Neutrophil (primary cell): ENCODE data around the gene CETN1.

Source experiments
- H3K27ac ChIP-seq: fragments of 200-600 bp; sonication (generic); 2 replicates; pipeline ENCODE4 v1.5.1; 2016; ENCODE audit warnings: mild to moderate bottlenecking, moderate library complexity
- H3K27me3 ChIP-seq: fragments of 200-600 bp; sonication (generic); 2 replicates; pipeline ENCODE4 v1.6.0; 2016; ENCODE audit warnings: mild to moderate bottlenecking
- H3K36me3 ChIP-seq: fragments of 200-600 bp; sonication (generic); 2 replicates; pipeline ENCODE4 v1.5.1; 2017
- H3K4me1 ChIP-seq, 2 experiments: fragments of 200-600 bp in 1 of 2; sonication (generic) in 1 of 2; 1 replicate in 1 of 2; 2 replicates in 1 of 2; pipeline versions ENCODE4 v1.5.1 to v1.6.1; 2013 to 2016; ENCODE audit warnings: low read depth in 1 of 2, low read length in 1 of 2, mild to moderate bottlenecking in 1 of 2, moderate library complexity in 1 of 2; ENCODE audit not compliant: control insufficient read depth in 1 of 2, insufficient read depth in 1 of 2
- H3K4me3 ChIP-seq, 2 experiments: fragments of 200-600 bp in 1 of 2; sonication (generic) in 1 of 2; 1 replicate in 1 of 2; 2 replicates in 1 of 2; pipeline ENCODE4 v1.5.1; 2013 to 2016; ENCODE audit warnings: low read depth in 1 of 2, low read length in 1 of 2, mild to moderate bottlenecking in 1 of 2, moderate library complexity in 1 of 2
- H3K9me3 ChIP-seq: fragments of 200-600 bp; sonication (generic); 2 replicates; pipeline ENCODE4 v1.5.1; 2016
- TF ChIP-seq, protein P1 (sequence below): fragments of 200-600 bp; sonication (generic); IDR thresholded peaks from 2 replicates; pipeline ENCODE4 v1.5.1; 2016; ENCODE audit warnings: antibody characterized with exemption

Gene CETN1

DNA sequence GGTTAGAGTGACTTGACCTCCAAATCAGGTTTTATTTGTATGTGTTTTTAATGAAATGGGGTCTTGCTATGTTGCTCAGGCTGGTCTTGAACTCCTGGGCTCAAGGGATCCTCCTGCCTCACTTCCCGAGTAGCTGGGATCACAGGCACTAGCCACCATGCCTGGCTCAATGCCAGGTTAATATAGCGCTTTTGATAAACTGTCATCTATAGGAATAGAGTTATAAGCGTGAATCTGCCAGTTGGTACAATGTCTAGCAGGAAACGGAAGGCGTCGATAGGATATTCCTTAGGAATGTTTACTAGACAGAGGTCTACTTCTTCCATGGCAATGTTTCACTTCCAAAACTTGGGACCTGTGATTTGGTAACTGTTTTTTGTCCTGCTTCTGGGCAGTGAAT, 42.1 kb downstream of the CETN1 start:
- no peak overlapping the region for H3K4me3 ChIP-seq

DNA sequence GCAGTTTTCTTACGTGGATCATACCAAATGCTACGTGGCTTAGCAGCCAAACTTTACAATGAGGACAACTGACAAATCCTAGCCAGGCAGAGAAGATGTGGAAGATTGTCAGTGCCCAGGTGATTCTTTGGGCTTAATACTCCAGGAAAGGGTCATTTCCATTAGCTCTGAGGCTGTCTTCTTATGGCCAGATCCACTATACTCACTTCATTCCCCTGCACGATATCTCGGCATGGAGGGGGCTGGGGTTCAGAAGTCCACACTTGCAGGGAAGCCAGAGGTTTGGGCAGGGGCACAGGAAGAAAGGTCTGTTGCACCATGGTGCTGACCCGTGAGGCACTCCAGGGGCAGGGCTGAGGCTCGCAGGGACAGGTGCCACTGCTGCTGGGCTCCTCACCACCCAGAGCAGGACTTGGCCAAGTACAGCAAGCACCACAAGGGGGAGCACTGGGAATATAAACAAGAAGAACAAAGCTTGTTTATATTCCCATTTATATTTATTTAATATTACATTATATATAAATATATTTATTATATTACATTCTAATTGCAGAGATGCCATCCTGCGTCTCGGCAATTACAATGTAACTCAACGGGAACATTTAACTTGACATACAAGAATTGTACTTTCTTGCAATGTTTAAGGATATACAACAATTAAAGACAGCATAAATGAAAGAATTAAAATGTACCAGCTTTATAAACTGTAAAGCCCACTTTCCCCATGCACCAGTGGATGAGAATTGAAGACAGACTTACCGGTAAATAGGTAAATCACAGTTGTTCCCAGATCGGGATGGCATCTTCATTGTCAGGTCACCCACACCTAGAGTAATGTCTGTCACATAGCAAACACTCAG, 43.8 kb downstream of the CETN1 start:
- H3K36me3 ChIP-seq, result no peaks in the 10 kb centered on the region
- H3K27me3 ChIP-seq, result peaks cover 9% of the 10 kb centered on the region
- TF ChIP-seq, protein P1, sequence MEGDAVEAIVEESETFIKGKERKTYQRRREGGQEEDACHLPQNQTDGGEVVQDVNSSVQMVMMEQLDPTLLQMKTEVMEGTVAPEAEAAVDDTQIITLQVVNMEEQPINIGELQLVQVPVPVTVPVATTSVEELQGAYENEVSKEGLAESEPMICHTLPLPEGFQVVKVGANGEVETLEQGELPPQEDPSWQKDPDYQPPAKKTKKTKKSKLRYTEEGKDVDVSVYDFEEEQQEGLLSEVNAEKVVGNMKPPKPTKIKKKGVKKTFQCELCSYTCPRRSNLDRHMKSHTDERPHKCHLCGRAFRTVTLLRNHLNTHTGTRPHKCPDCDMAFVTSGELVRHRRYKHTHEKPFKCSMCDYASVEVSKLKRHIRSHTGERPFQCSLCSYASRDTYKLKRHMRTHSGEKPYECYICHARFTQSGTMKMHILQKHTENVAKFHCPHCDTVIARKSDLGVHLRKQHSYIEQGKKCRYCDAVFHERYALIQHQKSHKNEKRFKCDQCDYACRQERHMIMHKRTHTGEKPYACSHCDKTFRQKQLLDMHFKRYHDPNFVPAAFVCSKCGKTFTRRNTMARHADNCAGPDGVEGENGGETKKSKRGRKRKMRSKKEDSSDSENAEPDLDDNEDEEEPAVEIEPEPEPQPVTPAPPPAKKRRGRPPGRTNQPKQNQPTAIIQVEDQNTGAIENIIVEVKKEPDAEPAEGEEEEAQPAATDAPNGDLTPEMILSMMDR, result no peak
- no peak overlapping the region for H3K27ac ChIP-seq
- H3K9me3 ChIP-seq, result no peaks in the 10 kb centered on the region
- H3K4me1 ChIP-seq, result no peaks in the 10 kb centered on the region
- no peak overlapping the region for H3K4me3 ChIP-seq

More for the DNA sequence above, 42.1 kb downstream of the CETN1 start:
- Histone ChIP-seq H3K9me3 (no peaks in the 10 kb centered on the region), H3K36me3 (no peaks in the 10 kb centered on the region), H3K27me3 (peaks cover 9% of the 10 kb centered on the region), H3K27ac (no peak overlapping the region), H3K4me1 (no peaks in the 10 kb centered on the region)
- TF ChIP-seq, protein P1, result no peak

DNA sequence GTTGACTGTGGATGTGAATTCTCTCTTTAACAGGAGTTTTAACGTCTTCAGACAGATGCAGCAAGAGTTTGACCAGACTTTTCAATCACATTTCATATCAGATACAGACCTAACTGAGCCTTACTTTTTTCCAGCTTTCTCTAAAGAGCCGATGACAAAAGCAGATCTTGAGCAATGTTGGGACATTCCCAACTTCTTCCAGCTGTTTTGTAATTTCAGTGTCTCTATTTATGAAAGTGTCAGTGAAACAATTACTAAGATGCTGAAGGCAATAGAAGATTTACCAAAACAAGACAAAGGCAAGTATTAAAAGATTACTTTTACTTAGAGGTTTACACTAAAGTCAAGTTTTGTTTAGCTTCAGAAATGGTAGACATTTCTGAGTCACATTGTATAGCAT, 47.1 kb downstream of the CETN1 start:
- TF ChIP-seq, protein P1, result no peak
- H3K9me3 ChIP-seq, result no peaks in the 10 kb centered on the region
- H3K27me3 ChIP-seq, result peaks cover 4% of the 10 kb centered on the region
- no peak overlapping the region for H3K4me3 ChIP-seq
- H3K27ac ChIP-seq, result no peak overlapping the region
- no peaks in the 10 kb centered on the region for H3K4me1 ChIP-seq
- no peaks in the 10 kb centered on the region for H3K36me3 ChIP-seq

DNA sequence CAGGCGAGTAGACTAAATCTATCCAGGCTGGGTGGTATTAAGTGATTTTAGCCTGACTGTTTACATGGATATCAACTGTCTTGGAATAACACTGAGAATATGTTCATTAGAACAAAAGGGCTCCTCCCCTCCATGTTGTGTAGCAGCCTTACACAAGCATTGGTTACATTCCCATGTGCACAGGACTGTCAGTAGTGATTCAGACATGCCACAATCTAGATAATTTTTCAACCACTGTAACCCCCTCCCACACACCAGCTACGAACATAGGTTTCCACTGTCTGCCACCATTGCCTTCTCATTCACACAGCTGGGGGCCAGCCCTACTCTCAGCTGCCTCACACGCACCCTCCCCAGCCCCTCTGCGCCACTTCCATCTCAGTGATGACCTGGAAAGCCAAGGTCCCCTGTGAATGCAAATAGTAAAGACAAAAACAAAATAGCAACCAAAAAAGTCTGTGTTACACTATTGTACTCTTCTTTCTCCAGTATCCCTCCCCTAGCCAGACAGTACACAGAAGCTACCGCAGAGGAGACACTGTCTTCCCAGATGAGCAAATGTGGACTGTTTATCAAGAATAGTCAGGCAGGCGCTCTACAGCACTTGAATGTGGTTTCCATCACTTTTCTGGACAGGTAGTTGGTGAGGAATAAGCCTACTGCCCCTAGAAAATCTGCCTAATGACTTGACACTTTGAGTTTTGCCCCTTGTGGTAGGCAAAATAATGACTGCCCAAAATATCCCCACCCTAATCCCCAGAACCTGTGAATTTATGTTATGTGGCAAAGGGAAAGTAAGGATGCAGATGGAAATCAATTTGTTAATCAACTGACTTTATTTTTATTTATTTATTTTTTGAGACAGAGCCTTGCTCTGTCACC, 49.3 kb downstream of the CETN1 start:
- Histone ChIP-seq H3K9me3 (no peaks in the 10 kb centered on the region), H3K27me3 (no peaks in the 10 kb centered on the region), H3K4me3 (no peak overlapping the region), H3K27ac (no peak overlapping the region), H3K4me1 (no peaks in the 10 kb centered on the region), H3K36me3 (no peaks in the 10 kb centered on the region)
- TF ChIP-seq, protein P1, result no peak

DNA sequence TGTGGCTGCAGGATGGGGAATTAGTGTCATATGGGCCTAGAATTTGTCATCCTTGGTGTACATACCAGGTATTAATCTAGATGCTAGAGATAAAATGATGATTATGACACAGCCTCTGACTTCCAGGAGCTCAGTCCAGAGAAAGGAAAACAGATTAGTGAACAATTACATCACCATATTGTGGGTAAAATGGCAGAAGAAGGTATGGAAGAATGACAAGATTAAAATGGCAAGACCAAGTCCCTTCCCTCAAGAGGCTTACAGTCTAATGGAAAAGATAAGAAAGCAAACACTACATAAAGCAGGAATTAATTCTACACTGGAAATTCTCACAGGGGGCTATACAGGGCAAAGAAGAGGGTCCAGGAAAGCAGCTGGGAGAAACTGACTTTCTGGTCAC, 51.4 kb downstream of the CETN1 start:
- Histone ChIP-seq H3K4me1 (no peaks in the 10 kb centered on the region), H3K36me3 (no peaks in the 10 kb centered on the region), H3K27me3 (no peaks in the 10 kb centered on the region), H3K27ac (no peak overlapping the region), H3K9me3 (no peaks in the 10 kb centered on the region), H3K4me3 (no peak overlapping the region)
- TF ChIP-seq, protein P1, result no peak
